ENCODE measurements around the gene HES4. TPM values are rescaled to one million over a fixed set of nuclear protein-coding genes. Genes with fewer than 3 reads are reported as not detected.

The HES4 gene
- total and polyA plus RNA-seq, 7 donors = 2.3 to 21.8 (median 12.3) TPM

DNA sequence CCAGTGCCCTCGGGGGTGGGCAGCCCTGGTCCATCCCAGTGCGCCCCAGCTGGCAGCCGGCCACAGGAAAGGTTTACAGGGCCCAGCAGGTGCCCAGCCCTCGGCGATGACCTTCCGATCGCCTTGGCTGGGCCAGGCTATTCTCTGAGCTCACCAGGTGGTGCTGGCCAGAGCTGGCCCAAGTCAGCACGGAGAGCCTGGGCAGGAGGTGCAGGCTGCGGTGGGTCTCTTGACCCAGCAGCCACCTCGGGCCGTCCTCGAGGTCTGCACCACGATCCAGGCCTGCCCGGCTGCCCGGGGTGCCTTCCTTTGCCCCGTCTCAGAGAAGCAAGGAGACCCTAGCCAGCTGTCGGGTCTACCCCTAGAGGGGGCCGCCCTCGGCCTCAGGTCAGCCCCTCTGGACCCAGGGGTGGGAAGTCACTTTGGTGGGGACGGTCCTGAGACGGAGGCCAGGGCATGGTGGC, 18.4 kb downstream of the HES4 start:
- 23 to 46% (median 37%) methylated on average over 18 to 21 of the region's 21 CpGs for WGBS, 3 donors
- intact Hi-C loops (cut with DNase I) = loop anchor here in 1 of 2 donors (5.0 kb wide), 1 partner anchor 311 kb away; no protein-coding TSS in a partner anchor
- DNase-seq (peak; percentile 50 to 73), ATAC-seq (peak; percentile 23 to 29 (median 26))
- TF ChIP-seq, protein P1, sequence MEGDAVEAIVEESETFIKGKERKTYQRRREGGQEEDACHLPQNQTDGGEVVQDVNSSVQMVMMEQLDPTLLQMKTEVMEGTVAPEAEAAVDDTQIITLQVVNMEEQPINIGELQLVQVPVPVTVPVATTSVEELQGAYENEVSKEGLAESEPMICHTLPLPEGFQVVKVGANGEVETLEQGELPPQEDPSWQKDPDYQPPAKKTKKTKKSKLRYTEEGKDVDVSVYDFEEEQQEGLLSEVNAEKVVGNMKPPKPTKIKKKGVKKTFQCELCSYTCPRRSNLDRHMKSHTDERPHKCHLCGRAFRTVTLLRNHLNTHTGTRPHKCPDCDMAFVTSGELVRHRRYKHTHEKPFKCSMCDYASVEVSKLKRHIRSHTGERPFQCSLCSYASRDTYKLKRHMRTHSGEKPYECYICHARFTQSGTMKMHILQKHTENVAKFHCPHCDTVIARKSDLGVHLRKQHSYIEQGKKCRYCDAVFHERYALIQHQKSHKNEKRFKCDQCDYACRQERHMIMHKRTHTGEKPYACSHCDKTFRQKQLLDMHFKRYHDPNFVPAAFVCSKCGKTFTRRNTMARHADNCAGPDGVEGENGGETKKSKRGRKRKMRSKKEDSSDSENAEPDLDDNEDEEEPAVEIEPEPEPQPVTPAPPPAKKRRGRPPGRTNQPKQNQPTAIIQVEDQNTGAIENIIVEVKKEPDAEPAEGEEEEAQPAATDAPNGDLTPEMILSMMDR (IDR thresholded peaks at IDR 0.05) = no peak
- Histone ChIP-seq H3K4me1 (peaks cover 40% of the 10 kb centered on the region), H3K9me3 (no peaks in the 10 kb centered on the region), H3K27ac (peak overlapping the region; percentile 93), H3K27me3 (ENCODE audit: insufficient read depth in 3 of 3, low read length in 2 of 3) (no peaks in the 10 kb centered on the region), H3K4me3 (peak overlapping the region; percentile 53), H3K36me3 (ENCODE audit: insufficient read depth in 1 of 2, low read depth in 1 of 2) (no peaks in the 10 kb centered on the region)

DNA sequence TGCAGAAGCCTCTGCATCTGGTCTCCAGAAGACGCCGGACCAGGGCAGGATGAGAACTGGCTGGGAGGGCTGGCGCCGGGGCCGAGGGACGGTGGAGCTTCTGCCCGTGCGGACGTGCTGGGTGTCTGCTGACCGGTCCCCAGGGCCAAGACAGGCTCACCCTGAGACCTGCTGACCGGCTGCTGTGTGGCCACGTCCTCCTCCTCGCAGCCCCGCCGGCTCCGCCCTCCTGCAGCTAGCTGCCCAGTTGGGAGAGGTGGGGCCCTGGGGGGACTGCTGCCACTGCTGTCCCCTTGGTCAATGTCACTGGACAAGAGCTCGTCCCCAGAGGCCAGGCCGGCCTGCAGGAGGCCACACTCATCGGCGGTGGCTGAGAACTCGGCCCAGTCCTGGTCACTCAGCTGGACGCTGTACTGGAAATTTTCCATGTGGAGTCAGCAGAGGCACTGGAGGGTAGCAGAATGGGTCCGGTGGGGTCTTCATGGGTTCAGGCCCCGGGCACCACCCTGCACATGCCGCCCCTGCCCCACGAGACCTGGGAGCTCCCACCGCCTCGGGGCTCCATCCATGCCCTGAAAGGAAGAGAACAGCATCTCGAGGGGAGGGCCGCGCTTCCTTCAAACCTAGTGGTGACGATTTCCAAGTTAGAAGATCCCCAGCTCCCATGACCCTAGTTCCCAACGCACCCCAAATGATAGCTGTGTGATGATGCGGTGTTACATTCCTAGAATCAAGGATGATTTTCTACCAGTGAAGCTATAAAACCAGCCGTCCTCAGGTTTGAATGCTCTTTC, 19.1 kb downstream of the HES4 start:
- H3K27me3 ChIP-seq (ENCODE audit: insufficient read depth in 3 of 3, low read length in 2 of 3) = no peaks in the 10 kb centered on the region
- H3K27ac ChIP-seq = peak overlapping the region; percentile 93
- 23 to 25% (median 25%) methylated on average over 35 of the region's 35 CpGs for WGBS, 3 donors

DNA sequence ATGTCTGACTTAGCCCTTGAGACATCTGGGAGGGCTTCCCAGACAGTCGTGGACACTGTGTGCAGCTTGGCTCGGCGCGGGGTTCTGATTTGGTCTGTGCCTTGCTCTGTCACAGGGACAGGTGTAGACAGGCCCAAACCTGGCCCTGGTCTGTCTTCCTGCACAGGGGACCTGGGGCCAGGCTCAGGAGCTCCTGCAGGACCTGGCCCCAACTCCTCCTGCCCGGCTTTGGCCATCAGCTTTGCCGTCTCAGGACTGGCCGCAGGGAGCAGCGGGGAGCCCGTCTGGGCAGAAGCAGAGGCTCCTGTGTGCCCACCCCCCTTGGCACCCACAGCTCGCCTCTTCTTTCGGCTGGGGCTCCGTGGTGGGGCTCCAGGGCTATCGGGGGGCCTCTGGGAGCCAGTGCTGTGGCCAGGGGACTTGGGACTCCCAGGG, 19.7 kb downstream of the HES4 start:
- H3K4me1 ChIP-seq = peaks cover 40% of the 10 kb centered on the region
- peak; percentile 28 to 79 for DNase-seq

More for the DNA sequence above, 19.1 kb downstream of the HES4 start:
- peak; percentile 83 to 97 for DNase-seq
- intact Hi-C loops (cut with DNase I) = loop anchor here in 1 of 2 donors (5.0 kb wide), 1 partner anchor 312 kb away; no protein-coding TSS in a partner anchor
- Histone ChIP-seq H3K4me3 (peak overlapping the region; percentile 53), H3K4me1 (peaks cover 40% of the 10 kb centered on the region), H3K9me3 (no peaks in the 10 kb centered on the region), H3K36me3 (ENCODE audit: insufficient read depth in 1 of 2, low read depth in 1 of 2) (no peaks in the 10 kb centered on the region)
- ATAC-seq = peak; percentile 73 to 80 (median 74)
- TF ChIP-seq, protein P1 (IDR thresholded peaks at IDR 0.05) = no peak

DNA sequence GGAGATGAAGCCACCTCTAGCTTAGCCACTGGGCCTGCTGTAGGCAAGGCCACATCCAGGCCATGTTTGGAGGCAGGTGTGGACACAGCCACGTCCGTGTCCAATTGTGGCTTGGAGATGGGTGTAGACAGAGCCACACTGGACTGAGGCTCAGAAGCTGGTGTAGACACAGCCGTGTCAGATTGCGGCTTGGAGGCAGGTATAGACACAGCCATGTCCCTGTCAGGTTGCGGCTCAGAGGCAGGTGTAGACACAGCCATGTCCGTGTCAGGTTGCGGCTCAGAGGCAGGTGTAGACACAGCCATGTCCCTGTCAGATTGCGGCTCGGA, 20.2 kb downstream of the HES4 start:
- WGBS, 3 donors = 43 to 55% (median 45%) methylated on average over 9 of the region's 9 CpGs
- TF ChIP-seq, protein P1 (IDR thresholded peaks at IDR 0.05) = no peak
- Histone ChIP-seq H3K27ac (peak overlapping the region; percentile 93), H3K9me3 (no peaks in the 10 kb centered on the region), H3K4me3 (peak overlapping the region; percentile 53), H3K36me3 (ENCODE audit: insufficient read depth in 1 of 2, low read depth in 1 of 2) (no peaks in the 10 kb centered on the region), H3K4me1 (peaks cover 40% of the 10 kb centered on the region), H3K27me3 (ENCODE audit: insufficient read depth in 3 of 3, low read length in 2 of 3) (no peaks in the 10 kb centered on the region)
- intact Hi-C loops (cut with DNase I) = loop anchor here in 1 of 2 donors (5.0 kb wide), 2 partner anchors 77 to 313 kb away; no protein-coding TSS in a partner anchor
- ATAC-seq (no peak), DNase-seq (peak in 1 of 2 donors; percentile 56)

More for the DNA sequence above, 19.7 kb downstream of the HES4 start:
- H3K9me3 ChIP-seq = no peaks in the 10 kb centered on the region
- peak overlapping the region; percentile 93 for H3K27ac ChIP-seq
- no peaks in the 10 kb centered on the region for H3K36me3 ChIP-seq (ENCODE audit: insufficient read depth in 1 of 2, low read depth in 1 of 2)
- intact Hi-C loops (cut with DNase I) = loop anchor here in 1 of 2 donors (5.0 kb wide), 1 partner anchor 312 kb away; no protein-coding TSS in a partner anchor
- peak; percentile 2 to 23 (median 12) for ATAC-seq
- peak overlapping the region; percentile 53 for H3K4me3 ChIP-seq
- no peaks in the 10 kb centered on the region for H3K27me3 ChIP-seq (ENCODE audit: insufficient read depth in 3 of 3, low read length in 2 of 3)
- 31 to 42% (median 32%) methylated on average over 12 to 13 of the region's 13 CpGs for WGBS, 3 donors
- TF ChIP-seq, protein P1 (IDR thresholded peaks at IDR 0.05) = no peak

Measured in psoas muscle (tissue), 8 donors.